Right atrium auricular region (tissue), 2 donors: ENCODE results near the gene GAREM1. TPM values are rescaled to one million over a fixed set of nuclear protein-coding genes. Genes with fewer than 3 reads are reported as not detected.

Experiments
- DNase-seq: peaks from one replicate; pipeline ENCODE4 v3.0.0-alpha.2; 2019; ENCODE audit warnings: low spot score
- H3K27ac ChIP-seq, 2 donors: fragments of 200-600 bp; sonication (generic); 1 replicate in 1 of 2; 2 replicates in 1 of 2; pipeline ENCODE4 v1.5.1; 2016 to 2019
- H3K27me3 ChIP-seq, 2 donors: fragments of 200-600 bp; sonication (generic); one replicate each; pipeline versions ENCODE4 v1.5.1 to v1.6.0; 2017 to 2019
- H3K36me3 ChIP-seq: fragments of 200-600 bp; sonication (generic); one replicate; pipeline ENCODE4 v1.5.1; 2016
- H3K4me1 ChIP-seq, 2 donors: fragments of 200-600 bp; sonication (generic); one replicate each; pipeline versions ENCODE4 v1.5.1 to v1.6.0; 2017 to 2019
- H3K4me3 ChIP-seq, 2 donors: fragments of 200-600 bp; sonication (generic); 1 replicate in 1 of 2; 2 replicates in 1 of 2; pipeline ENCODE4 v1.5.1; 2017 to 2019; ENCODE audit warnings: mild to moderate bottlenecking in 1 of 2, moderate library complexity in 1 of 2
- H3K9me3 ChIP-seq, 2 donors: fragments of 200-600 bp; sonication (generic); one replicate each; pipeline ENCODE4 v1.5.1; 2019
- total RNA-seq, 2 donors: library from RNA; depleted of rRNA; stranded (reverse); fragments of >200 nt; gene quantifications; one replicate each; pipeline ENCODE4 v1.1.0, GENCODE V29; 2016
- TF ChIP-seq, protein P1 (sequence below), 2 donors: fragments of 200-600 bp; sonication (generic); IDR thresholded peaks; one replicate each; pipeline ENCODE4 v1.5.1; 2019; ENCODE audit warnings: antibody characterized with exemption in 2 of 2

GAREM1 gene
- total RNA-seq, 2 donors from 2014 or later: 13.6 to 19.3 TPM

DNA sequence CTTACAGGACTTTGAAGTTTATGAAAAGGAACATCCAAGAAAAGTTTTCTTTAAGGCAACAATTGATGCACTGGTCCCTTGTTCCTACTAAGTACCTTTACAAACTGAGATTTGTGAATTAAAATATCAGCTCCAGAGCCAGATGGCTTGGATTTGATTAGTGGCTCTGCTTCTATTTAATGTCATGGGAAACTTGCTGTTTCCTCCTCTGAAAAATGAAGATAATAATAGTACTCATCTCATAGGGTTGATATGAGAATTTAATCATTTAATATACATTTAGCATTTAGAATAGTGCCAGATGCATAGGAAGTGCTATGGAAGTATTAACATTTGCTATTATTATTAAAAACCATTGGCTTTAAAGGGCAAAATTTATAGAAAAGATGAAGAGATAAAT is 2.6 kb upstream of the GAREM1 start:
- no peak overlapping the region for H3K4me3 ChIP-seq
- H3K4me1 ChIP-seq: peaks cover 0 to 20% of the 10 kb centered on the region in 2 donors
- no peaks in the 10 kb centered on the region for H3K9me3 ChIP-seq
- no peaks in the 10 kb centered on the region for H3K27me3 ChIP-seq
- H3K27ac ChIP-seq: no peak overlapping the region
- DNase-seq: no peak
- TF ChIP-seq, protein P1, sequence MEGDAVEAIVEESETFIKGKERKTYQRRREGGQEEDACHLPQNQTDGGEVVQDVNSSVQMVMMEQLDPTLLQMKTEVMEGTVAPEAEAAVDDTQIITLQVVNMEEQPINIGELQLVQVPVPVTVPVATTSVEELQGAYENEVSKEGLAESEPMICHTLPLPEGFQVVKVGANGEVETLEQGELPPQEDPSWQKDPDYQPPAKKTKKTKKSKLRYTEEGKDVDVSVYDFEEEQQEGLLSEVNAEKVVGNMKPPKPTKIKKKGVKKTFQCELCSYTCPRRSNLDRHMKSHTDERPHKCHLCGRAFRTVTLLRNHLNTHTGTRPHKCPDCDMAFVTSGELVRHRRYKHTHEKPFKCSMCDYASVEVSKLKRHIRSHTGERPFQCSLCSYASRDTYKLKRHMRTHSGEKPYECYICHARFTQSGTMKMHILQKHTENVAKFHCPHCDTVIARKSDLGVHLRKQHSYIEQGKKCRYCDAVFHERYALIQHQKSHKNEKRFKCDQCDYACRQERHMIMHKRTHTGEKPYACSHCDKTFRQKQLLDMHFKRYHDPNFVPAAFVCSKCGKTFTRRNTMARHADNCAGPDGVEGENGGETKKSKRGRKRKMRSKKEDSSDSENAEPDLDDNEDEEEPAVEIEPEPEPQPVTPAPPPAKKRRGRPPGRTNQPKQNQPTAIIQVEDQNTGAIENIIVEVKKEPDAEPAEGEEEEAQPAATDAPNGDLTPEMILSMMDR (IDR thresholded peaks at IDR 0.05): no peak
- H3K36me3 ChIP-seq: no peaks in the 10 kb centered on the region

DNA sequence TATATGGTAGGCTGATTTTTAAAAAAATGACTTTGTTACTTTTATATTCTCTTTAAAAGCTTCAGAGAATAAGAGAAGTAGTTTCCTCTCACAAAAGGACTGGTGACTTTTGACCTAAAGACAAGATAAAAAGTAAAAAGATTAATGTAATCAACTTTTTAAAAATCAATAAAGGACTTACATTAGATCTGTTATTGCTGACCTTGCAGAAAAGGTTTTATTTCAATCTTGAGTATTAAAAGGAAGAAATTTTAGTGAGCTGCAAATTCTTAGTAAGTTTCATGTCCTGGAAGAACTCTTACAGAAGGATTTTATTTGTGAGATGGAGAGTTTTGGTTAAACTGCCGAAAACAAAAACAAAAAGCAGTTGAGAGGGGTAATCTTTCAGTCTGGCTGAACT is 2.2 kb upstream of the GAREM1 start:
- DNase-seq: no peak
- TF ChIP-seq, protein P1 (IDR thresholded peaks at IDR 0.05): no peak
- peaks cover 0 to 24% of the 10 kb centered on the region in 2 donors for H3K4me1 ChIP-seq
- no peak overlapping the region for H3K4me3 ChIP-seq
- H3K27ac ChIP-seq: no peak overlapping the region
- H3K27me3 ChIP-seq: no peaks in the 10 kb centered on the region
- H3K9me3 ChIP-seq: no peaks in the 10 kb centered on the region
- no peaks in the 10 kb centered on the region for H3K36me3 ChIP-seq

DNA sequence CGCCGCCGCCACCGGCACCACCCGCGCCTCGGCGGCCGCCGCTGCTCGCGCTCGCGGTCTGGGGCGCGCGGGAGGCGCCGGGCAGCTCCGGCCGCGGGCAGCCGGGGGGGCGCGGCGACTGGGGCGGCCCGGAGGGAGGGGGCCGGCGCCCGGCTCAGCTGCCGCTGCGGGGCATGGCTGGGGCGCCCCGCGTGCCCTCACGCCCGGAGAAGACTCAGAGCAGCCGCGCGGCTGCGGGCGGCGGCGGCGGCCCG is 295 bp downstream of the GAREM1 start:
- H3K4me3 ChIP-seq: peak overlapping the region; percentile 80 to 88
- H3K36me3 ChIP-seq: no peaks in the 10 kb centered on the region
- no peaks in the 10 kb centered on the region for H3K27me3 ChIP-seq
- TF ChIP-seq, protein P1 (IDR thresholded peaks at IDR 0.05): no peak
- H3K4me1 ChIP-seq: peaks cover 0 to 27% of the 10 kb centered on the region in 2 donors
- no peak for DNase-seq
- H3K27ac ChIP-seq: peak overlapping the region; percentile 83 to 87
- H3K9me3 ChIP-seq: no peaks in the 10 kb centered on the region

DNA sequence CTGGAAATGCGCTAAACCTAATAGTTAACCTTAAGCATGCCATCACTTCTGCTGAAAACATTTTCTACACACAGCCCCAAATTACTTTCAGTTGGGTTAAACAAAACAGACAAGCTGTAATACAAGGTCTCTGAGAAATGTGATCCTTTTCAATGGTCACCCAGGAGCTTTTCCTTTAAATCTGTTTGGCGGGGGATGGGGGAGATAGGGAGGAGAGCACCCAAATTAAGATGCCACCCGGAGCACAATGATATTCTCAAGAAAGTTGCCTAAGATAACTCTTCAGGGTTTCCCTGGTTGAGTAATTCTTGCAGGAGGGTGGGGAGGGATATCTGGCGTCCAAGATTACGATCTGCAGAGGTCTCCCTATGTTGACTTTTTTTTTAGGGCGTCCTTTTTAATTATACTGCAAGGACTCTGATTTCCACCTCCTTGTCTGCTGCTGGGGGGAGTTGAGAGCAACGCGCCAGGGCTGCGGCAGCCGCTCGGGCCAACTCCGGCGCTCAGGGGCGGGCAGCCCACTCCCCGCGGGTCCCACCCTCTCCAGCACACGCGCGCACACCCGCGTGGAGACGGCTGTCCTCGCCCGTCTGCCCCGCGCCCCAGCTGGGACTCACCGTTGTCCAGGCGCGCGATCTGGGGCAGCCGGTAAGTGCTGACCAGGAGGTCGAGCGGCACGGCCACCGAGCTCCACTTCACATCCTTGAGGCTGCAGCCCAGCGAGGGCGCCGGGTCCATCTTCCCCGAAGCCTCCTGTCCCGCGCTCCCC is 807 bp downstream of the GAREM1 start:
- peaks cover 0 to 27% of the 10 kb centered on the region in 2 donors for H3K4me1 ChIP-seq
- no peaks in the 10 kb centered on the region for H3K9me3 ChIP-seq
- H3K27ac ChIP-seq: peak overlapping the region; percentile 83 to 87
- TF ChIP-seq, protein P1 (IDR thresholded peaks at IDR 0.05): no peak
- H3K4me3 ChIP-seq: peak overlapping the region; percentile 80 to 88
- no peaks in the 10 kb centered on the region for H3K27me3 ChIP-seq
- DNase-seq: no peak
- H3K36me3 ChIP-seq: no peaks in the 10 kb centered on the region

DNA sequence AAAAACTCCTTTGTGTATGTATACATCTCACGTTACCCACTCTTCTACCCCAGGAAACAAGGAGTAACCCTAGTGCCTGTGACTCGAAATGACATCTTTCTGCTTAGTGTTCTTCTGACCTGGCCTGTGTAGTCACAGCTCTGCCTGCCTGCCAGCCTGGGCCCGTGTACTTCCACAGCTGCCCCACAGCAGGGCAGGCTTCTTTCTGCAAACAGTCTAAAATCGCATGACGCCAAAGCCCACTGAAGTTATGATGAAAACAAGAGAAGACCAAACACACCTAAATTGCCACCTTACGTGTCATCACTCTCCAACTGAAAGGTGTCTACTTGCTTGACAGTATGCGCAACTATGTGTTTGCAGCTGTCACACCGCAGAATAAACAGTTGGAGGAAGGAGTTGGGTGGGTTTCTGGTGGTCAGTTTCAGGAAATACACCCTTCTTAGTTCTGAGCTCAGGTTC is 1.5 kb downstream of the GAREM1 start:
- Histone ChIP-seq H3K4me3 (peak overlapping the region; percentile 80 to 88), H3K27me3 (no peaks in the 10 kb centered on the region), H3K36me3 (no peaks in the 10 kb centered on the region), H3K9me3 (no peaks in the 10 kb centered on the region), H3K4me1 (peaks cover 0 to 27% of the 10 kb centered on the region in 2 donors), H3K27ac (peak overlapping the region; percentile 83 to 87)
- DNase-seq: no peak
- TF ChIP-seq, protein P1 (IDR thresholded peaks at IDR 0.05): peak in 1 of 2 donors; percentile 49
